GM19467 (cell line): Measurements from ENCODE around the gene CPA5.

Experiments
- ATAC-seq: cut with Tn5 transposase; IDR thresholded peaks from one replicate; pipeline ENCODE4 v1.9.1; 2021; ENCODE audit warnings: mild to moderate bottlenecking, moderate library complexity; ENCODE audit not compliant: unreplicated experiment

CPA5 gene

DNA sequence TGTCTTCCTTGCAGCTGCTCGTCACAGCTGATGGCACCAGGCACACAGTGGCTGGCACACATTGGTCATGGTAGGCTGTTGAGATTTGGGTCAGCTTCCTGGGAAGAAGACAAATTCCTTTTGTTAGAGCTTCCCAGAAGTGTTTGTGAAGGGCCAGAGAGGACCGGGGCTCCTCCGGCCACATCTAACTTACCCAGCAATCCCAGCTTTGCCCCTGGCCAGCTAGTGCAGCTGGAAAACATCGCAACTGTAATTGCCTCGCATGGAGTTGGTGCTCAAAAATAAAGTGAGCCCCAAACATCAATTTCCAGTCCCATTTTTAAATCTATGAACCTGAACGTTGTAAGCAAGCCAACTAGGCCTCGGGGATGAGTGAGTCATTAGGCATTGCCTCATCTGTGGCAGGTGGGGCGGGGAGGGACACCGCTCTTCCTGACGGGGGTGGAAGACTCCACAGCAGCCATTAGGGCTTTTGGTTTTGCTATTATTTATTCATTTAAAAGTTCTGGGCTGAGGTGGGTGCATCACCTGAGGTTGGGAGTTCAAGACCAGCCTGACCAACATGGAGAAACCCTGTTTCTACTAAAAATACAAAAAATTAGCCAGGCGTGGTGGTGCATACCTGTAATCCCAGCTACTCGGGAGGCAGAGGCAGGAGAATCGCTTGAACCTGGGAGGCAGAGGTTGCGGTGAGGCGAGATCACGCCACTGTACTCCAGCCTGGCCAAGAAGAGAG is 12.4 kb downstream of the CPA5 start:
- no peak for ATAC-seq

DNA sequence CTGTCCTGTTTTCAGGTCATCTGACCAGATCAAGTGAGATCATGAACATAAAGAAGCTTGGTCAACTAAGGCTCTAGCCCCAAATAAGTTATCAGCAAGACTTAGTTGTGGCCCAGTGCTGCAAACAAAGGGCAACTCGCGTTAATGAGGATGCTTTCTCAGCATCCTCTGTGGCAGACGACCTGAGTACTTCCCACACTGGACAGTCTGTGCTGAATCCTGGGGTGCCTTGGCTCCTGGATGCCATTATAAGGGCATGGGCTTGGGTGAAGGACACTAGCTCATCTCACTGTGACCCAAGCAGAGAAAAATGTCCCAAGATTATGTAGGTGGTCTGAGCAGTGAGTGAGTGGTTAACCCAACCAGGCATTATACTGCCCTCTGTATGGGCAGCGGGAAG is 13.9 kb downstream of the CPA5 start:
- no peak for ATAC-seq

DNA sequence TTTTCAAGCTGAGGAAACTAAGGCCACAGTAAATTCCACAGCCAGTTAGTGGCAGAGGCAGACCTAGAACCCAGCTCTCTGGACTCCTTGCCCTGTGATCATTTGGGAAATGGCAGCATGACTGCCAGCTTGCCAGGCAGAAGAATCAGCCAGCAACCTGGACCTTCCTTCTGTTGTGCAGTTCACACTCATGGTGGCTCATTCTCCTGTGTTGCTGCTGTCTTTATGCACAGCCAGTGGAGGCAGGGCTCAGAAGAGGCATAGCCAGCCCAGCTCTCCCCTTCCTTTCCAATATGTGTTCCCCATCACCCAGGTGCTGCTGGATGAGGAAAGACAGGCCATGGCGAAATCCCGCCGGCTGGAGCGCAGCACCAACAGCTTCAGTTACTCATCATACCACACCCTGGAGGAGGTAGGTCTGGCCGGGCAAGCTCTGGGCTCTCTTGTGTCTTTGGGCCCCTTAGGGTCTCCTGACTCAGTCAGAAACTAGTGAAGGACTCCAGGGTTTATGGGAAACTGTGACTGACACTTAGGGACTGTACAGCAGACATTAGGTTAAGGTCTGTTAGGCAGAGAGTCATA is 14.8 kb downstream of the CPA5 start:
- ATAC-seq, result no peak

DNA sequence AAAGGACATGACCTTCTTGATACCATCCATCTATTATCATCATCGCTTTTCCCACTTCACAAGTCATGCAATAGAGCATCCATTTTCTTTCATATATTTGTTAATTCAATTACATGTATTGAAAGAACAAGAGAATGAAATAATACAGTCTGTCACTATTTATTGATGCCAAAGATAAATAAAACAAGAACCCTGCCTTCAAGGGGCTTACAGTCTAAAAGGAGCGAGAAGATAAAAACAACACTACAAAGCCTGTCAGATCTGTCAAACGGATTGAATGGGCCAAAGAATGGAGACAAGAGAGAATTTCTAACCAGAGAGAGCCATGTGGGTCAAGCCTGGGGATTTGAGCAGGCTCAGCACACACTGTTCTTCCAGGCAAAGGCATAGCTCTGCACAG is 15.9 kb downstream of the CPA5 start:
- ATAC-seq, result no peak

DNA sequence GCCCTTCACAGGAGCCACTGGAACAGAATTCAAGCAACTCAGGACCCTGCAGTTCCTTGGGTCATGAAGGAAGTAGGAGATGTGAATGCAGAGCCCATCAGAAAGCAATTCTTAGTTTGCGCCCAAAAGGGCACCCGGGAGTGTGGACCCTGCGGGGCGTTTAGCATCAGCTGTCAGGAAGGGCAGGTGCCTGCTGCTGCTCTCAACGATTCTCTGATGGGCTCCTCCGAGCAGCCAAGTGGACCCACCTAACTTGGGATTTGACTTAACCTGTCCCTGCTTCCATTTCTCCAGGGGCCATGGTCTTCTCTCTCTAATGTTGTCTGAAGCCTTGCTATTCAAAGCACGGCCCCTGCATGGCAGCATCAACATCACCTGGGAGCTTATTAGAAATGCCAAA is 17.1 kb downstream of the CPA5 start:
- no peak for ATAC-seq

DNA sequence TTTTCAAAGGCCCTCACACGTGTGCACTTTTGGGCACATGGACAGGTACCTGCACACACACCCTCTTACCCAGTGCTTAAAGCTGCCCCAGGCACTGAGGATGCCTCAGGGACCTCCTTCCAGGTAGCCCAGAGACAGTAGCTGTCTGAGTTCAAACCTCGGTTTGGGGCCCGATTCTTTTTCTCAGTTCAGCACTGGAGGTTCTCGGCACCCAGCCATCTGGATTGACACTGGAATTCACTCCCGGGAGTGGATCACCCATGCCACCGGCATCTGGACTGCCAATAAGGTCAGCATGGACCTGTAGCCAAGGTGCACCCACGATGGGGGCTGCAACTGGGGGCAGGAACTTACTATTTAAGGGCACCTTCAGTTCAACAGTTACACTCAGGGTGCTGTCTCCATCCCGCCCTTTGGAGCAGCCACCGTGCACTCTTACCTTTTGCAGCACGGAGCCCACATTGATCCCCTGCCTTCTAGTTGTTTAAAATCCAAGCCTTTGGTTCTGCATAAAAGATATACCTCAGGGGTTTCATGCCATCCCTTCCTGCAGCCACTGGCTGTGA is 17.7 kb downstream of the CPA5 start:
- no peak for ATAC-seq

DNA sequence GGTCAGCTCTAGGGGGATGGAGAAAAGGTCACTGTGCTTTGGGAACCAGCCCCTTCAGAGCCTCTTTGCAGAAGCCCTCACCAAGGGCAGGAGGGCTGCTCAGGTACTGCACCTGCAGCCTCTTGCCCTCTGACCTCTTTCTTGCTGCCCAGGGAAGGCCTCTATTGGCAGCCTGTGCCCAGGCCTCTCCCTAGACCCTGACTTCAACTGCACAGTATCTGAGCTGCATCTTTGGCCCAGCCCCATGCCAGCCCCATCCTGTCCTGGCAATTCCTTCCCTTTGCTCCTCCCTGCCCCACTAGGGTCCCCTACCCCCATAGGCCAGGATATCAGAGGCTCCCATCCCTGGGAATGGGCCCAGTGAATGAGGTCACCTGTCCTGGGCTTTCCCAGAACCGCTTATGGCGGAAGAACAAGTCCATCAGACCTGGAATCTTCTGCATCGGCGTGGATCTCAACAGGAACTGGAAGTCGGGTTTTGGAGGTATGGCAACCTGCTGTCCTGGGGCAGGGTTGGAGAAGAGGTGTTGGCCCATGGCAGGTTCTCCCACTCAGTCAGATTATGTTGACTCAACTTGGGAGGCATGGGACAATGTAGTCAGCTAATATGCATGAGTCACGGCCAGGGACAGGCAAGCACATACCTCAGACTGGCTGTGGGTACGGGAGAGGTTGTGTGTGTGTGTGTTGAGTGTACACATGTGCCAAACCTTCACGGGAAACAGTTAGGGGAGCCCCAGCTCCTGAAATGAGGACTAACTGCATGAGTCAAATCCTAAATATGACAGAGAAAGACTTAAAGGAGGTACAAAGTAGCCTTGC is 18.6 kb downstream of the CPA5 start:
- no peak for ATAC-seq

DNA sequence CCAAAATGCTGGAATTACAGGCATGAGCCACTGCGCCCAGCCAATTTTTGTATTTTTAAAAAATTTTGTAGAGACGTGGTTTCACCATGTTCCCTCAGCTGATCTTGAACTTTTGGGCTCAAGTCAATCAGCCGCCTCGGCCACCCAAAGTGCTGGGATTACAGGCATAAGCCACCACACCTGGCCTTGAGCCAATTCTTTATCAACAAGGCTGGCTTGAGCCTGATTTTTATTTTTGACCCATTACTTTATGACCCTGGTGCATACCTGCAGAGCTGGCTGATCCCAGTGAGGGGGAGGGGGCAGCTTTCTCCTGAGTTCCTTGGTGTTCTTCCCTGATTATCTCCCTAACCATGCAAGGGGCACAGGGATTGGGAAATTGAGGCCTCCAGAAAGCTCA is 19.8 kb downstream of the CPA5 start:
- no peak for ATAC-seq

DNA sequence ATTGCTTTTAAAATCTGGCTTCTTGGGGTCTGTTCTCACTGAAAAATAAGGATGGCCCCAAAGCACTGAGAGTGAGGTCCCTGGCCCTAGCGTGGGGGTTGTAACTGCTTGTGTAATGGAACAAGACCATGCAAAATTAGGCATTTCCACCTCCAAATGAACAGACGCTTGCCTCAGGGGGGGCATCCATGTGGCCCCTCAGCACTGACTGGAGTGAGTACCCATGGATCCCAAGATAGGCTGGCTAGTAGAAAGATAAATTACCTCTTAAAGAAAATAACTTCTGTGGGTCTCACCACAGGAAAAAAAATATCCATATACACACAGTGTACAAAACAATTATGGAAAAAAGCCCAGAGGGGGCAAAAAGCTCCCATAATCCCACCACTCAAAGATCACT is 20.5 kb downstream of the CPA5 start:
- ATAC-seq, result no peak

DNA sequence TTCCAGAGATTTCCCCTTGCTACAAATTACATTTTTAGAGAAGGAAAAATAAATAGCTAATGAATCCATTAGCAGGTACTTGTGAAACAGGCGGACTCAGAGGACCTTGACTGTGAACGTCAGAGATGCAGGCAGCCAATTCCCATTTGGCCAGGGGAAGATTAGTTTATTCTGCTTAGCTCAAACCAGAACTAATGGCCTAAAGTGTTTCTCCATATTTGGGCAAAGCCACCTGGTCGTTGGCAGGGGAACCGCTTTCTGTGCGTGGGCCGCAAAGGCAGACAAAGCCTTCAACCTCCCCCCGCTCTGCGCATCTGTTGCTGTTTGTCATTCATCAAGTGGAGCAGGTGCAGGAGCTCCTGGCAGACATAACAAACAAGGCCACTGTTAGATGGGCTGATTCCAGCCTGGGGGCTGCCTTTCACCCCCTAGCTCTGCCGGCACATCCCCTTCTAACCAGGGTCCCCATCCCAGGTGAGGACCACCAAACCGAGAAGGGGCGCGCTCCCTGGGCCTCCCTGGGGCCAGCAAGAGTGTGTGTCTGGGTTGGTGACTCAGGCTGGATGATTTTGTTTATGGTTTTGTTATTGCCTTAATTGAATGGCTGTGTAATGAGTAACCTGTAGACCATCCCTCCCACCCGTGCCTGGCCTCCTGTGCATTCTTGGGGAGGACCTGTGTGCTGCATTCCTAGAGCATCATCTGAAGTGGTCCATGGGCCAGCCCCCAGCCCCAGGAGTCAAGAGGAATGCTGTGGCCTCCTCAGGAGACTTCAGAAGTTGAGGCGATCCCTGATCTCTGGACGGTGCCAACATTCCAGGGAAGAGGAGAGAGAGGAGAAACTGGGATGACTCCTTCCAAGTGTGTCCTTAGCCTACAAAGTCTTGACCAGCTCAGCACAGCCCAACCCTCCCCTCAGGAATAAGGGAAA is 21.2 kb downstream of the CPA5 start:
- ATAC-seq, result no peak

DNA sequence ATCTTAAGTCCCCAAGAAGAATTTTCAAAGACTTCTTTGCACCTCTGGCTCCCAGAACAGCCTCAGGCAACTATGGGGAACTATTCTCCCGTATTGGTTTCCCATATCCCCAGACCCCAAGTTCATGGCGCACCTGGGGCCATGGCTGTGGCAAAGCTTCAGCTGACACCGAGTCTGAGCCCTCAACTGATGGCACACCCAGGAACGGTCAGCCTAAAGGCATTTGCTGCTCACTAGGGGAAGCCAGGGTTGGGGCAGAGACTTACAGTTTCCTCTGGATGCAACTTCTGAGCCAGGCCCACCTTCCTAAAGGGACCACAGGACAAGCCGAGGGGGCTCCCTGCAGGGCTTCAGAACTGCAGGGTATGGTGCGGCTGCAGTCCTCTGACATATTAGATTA is 21.9 kb downstream of the CPA5 start:
- ATAC-seq, result no peak

DNA sequence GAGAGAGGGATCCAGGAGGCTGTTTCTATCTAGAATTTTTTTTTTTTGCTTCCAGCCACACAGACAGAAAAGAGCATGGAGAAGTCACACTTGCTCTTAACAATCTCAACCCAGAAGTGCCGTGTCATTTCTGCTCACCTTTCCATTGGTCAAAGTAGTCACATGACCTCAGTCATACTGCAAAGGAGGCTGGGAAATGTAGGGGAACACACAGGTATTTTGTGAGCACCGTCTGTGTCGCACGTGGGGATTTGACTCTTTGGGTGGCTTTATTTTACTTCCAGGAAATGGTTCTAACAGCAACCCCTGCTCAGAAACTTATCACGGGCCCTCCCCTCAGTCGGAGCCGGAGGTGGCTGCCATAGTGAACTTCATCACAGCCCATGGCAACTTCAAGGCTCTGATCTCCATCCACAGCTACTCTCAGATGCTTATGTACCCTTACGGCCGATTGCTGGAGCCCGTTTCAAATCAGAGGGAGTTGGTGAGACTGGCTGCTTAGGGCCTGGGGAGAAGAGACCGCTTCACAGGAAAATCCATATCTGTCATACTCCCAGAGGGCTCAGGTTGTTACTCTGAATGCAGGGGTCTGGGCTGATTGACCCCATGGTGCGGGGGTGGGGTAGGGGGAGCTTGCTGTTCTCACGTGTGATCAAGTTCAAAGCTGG is 22.6 kb downstream of the CPA5 start:
- ATAC-seq, result no peak

DNA sequence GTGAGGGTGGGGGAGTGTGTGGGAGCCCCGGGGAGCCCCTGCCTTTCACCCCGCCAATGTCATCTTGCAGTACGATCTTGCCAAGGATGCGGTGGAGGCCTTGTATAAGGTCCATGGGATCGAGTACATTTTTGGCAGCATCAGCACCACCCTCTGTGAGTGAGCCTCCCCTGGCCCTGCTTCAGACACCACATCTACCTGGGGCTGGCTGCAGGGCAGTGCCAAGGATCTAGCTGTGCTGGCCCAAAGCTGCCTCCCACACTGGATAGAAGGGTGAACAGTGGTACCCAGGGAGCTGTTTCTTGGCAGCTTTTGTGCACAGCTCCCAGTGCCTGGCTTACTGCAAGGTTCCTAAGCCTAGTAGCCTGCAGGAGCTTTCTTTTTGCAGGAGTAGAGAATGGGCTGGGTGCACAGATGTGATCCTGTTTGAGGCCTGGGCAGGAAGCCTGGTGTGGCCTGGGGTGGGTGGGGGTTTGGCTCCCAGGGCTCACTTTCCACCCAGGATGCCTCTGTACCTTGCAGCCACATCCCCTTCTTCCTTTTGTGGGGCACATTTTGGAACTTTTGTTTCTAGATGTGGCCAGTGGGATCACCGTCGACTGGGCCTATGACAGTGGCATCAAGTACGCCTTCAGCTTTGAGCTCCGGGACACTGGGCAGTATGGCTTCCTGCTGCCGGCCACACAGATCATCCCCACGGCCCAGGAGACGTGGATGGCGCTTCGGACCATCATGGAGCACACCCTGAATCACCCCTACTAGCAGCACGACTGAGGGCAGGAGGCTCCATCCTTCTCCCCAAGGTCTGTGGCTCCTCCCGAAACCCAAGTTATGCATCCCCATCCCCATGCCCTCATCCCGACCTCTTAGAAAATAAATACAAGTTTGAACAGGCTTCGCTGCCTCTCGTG is 23.5 kb downstream of the CPA5 start:
- no peak for ATAC-seq

DNA sequence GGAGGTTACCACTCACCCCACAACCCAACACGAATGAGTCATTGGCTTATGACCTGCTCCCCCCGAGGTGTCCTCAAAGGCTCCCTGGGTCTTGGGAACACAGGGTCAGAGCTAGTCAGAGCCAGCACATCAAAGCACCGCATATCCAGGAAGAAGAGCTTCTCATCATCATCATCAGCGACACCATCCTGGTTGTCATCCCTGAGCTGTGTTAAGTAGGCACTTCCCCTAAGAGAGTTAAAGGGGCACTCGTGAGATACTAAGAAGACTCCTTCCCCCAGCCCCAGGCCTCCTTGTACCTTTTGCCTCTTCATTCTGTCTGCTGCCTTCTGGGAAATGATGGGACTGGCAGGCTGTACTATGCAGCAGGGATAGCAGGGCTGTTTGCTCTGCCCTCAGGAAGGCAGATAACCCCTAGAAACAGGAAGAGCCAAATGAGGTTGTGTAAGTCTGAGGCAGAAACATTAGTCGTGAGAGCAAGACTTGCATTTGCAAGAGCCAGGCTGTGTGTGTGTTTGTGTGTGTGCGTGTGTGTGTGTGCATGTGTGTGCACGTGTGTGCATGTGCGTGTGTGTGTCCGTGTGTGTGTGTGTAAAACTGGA is 24.6 kb downstream of the CPA5 start:
- ATAC-seq, result no peak

DNA sequence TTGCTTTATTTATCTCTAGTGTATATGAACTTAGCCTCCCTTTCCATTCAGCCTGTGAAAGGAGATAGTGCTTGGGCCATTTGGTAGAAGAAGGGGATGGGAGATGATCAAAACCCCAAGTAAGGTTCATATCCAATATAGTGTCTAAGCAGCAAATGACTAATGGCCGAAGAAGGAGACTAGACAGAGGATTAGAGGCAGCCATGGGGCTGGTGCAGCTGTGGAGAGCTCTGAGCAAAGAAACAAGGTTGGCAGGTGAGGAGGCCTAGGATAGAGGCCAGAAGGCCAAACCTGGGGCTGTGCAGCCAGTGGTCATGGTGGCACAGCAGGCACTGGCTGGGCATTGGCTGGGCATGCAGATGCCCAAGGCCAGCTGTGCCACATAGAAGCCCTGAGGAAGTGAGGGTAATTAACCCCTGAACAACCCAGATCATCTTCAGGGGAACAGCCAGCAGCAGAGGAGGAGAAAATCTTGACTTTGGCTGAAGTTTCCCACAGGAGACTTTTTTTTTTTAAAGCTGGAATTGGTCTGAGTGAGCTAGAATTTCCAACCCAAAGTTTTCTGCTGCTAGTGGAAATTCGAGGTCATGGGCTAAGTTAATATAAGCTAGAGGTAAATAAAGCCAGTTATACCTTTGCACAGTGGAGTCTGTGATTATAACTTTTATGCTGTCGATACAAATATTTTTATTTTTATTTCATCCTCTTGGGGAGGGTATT is 25.4 kb downstream of the CPA5 start:
- no peak for ATAC-seq

DNA sequence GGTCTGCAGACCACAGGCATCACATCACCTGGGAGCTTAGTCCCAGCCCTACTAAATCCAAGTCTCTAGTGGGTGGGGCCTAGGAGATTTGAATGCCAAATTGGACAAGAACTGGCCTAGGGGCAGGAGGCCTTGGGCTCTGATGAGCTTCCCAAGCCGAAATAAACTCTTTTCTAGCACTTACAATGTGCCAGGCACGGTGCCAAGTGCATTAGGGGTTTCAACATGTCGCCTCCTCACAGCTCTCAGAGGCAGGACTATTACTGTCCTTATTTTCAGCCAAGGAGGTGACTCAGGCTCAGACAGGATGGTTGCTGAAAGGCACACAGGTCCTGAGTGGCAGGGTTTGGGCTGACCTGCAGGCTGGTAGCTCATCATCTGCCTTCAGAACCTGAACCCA is 26.4 kb downstream of the CPA5 start:
- no peak for ATAC-seq

DNA sequence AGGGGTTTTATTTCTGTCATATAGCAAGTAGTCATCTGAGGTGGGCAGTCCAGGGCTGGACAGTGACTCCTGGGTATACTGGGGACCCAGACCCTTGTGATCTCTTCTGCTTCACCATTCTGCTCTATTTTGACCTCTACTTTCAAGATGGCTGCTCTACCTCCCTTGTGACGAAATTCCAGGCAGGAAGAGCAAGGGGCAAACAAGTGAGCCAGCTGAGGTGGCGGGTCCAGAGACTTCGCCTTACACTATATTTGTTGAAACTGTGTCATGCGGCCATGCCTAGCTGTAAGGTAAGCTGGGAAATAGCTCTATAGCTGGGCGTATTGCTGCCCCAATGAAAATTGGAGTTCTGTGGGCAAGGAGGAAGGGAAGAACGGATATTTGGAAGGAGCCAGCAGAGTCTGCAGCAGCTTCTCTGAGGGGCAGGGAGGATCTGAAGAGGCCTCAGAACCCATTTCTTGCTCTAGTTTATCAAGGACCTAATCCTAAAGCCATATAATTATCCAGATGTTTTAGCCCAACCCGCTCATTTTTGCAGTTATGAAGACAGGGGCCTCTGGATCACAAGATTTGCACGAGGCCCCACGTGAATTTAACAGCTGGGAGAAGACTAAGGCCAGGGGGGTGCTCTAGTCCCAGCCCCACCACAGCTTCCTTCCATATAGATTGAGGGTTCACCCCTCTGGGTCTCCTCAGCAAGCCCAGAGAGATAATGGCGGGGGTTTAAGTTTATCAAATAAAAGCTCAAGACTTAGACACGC is 28.0 kb downstream of the CPA5 start:
- no peak for ATAC-seq
